Measurements from ENCODE around the gene C3. TPM values are rescaled to one million over a fixed set of nuclear protein-coding genes. Genes with fewer than 3 reads are reported as not detected.
"Not testable (repeated sequence)": the region's sequence is repeated elsewhere in the genome, so short reads cannot be mapped to it uniquely, and the experiment has no call there.

Gene C3
- total RNA-seq, 1 donor from 2014 or later, result 0.69 TPM

DNA sequence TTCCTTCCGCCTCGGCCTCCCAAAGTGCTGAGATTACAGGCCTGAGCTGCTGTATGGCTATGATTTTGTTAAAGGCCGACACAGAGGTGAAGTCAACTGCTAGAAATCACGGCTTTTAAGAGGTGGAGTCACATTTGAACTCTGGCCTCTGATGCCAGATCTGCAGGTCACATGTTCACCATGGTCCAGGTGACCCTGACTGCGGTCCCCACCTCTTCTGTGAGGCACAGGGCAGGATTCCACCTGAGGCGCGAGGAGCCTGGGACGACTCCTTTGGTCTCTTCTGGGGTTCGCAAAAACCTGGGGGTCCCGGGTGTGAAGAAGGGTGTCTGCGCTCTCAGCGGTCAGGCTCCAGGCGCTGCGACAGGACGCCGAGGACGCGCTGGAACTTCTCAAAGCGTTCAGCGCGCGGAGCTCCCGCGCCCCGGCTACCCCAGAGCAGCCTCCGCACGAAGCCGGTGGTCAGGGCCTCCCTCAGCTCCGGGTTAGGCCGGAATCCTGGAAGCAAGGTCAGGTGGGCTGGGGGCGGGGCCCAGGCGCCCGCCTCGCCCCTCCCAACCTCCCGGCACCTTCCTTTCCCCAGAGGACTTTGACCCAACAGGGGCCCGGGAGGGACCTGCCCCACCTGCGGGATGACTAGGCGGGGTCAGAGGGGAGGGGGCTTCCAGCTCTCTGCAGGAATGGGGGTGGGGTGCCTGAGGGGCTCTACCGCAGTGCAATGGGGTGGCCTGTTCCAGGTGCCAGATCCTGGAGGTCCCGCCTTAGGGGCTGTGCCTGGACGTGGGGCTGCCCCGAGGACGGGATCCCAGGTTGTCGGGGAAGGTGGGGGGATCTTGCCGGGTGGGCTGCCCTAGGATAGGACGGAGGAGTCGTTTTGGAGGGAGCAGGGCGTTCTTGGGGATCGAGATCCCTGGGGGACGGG lies 32.1 kb upstream of the C3 start:
- peak; percentile 32 for DNase-seq
- H3K36me3 Mint-ChIP-seq (ENCODE audit: unreplicated experiment), result no peaks in the 10 kb centered on the region
- peak overlapping the region; percentile 68 for H3K4me3 Mint-ChIP-seq (ENCODE audit: unreplicated experiment)
- TF ChIP-seq, protein P1, sequence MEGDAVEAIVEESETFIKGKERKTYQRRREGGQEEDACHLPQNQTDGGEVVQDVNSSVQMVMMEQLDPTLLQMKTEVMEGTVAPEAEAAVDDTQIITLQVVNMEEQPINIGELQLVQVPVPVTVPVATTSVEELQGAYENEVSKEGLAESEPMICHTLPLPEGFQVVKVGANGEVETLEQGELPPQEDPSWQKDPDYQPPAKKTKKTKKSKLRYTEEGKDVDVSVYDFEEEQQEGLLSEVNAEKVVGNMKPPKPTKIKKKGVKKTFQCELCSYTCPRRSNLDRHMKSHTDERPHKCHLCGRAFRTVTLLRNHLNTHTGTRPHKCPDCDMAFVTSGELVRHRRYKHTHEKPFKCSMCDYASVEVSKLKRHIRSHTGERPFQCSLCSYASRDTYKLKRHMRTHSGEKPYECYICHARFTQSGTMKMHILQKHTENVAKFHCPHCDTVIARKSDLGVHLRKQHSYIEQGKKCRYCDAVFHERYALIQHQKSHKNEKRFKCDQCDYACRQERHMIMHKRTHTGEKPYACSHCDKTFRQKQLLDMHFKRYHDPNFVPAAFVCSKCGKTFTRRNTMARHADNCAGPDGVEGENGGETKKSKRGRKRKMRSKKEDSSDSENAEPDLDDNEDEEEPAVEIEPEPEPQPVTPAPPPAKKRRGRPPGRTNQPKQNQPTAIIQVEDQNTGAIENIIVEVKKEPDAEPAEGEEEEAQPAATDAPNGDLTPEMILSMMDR (IDR thresholded peaks at IDR 0.05; ENCODE audit: partially characterized antibody, unreplicated experiment), result no peak
- peaks cover 5% of the 10 kb centered on the region for H3K9me3 Mint-ChIP-seq (ENCODE audit: unreplicated experiment)
- H3K4me1 Mint-ChIP-seq (ENCODE audit: low read depth, unreplicated experiment), result no peaks in the 10 kb centered on the region
- H3K27me3 Mint-ChIP-seq (ENCODE audit: unreplicated experiment), result peaks cover 4% of the 10 kb centered on the region
- H3K27ac Mint-ChIP-seq (ENCODE audit: unreplicated experiment), result no peak overlapping the region

DNA sequence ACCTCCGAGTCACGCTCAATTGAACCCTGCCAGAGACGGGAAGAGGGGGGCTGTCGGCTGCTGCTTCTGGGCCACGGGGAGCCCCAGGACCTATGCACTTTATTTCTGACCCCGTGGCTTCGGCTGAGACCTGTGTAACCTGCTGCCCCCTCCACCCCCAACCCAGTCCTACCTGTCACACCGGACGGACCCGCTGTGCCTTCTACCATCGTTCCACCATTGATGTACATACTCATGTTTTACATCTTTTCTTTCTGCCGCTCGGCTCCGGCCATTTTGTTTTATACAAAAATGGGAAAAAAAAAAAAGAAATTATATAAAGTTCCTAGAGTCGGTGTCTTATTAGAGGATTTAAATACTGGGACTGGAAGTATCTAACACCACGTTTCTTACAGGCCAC lies 30.7 kb upstream of the C3 start:
- Mint-ChIP-seq H3K4me3 (ENCODE audit: unreplicated experiment) (no peak overlapping the region), H3K27ac (ENCODE audit: unreplicated experiment) (no peak overlapping the region), H3K9me3 (ENCODE audit: unreplicated experiment) (peaks cover 5% of the 10 kb centered on the region), H3K36me3 (ENCODE audit: unreplicated experiment) (no peaks in the 10 kb centered on the region), H3K4me1 (ENCODE audit: low read depth, unreplicated experiment) (no peaks in the 10 kb centered on the region), H3K27me3 (ENCODE audit: unreplicated experiment) (peaks cover 4% of the 10 kb centered on the region)
- DNase-seq, result no peak
- TF ChIP-seq, protein P1 (IDR thresholded peaks at IDR 0.05; ENCODE audit: partially characterized antibody, unreplicated experiment), result no peak

DNA sequence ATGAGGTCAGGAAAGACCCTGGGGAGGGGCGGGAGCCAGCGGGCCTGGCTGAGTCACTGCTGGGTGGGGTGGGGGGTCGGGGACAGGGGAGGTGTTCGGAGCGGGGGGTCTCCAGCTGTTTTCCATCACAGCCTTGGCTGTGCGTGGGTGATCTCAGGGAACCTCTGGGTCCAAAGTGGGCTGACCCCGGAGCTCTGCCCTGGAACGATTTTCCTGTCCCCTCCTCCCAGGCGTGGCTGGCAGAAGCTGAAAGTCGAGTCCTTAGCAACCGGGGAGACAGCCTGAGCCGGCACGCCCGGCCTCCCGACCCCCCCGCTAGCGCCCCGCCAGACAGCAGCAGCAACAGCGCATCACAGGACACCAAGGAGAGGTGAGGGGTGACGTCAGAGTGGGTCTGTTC lies 29.6 kb upstream of the C3 start:
- no peak overlapping the region for H3K4me3 Mint-ChIP-seq (ENCODE audit: unreplicated experiment)

DNA sequence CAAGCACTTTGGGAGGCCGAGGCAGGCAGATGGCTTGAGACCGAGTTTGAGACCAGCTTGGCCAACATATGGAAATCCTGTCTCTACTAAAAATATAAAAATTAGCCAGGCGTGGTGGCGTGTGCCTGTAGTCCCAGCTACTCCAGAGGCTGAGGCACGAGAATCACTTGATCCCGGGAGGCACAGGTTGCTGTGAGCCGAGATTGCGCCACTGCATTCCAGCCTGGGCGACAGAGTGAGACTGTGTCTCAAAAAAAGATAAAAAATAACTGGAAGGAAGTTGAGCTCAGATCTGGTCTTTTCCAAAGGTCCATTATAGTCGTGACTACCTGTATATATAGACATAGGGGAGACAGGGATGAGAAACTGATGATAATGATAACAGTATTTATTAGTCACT lies 28.1 kb upstream of the C3 start:
- not testable (repeated sequence) for H3K4me3 Mint-ChIP-seq (ENCODE audit: unreplicated experiment); H3K9me3 Mint-ChIP-seq (ENCODE audit: unreplicated experiment); H3K27me3 Mint-ChIP-seq (ENCODE audit: unreplicated experiment); DNase-seq; H3K36me3 Mint-ChIP-seq (ENCODE audit: unreplicated experiment); H3K4me1 Mint-ChIP-seq (ENCODE audit: low read depth, unreplicated experiment); H3K27ac Mint-ChIP-seq (ENCODE audit: unreplicated experiment)

More for the DNA sequence above, 29.6 kb upstream of the C3 start:
- peaks cover 2% of the 10 kb centered on the region for H3K27me3 Mint-ChIP-seq (ENCODE audit: unreplicated experiment)
- peaks cover 6% of the 10 kb centered on the region for H3K9me3 Mint-ChIP-seq (ENCODE audit: unreplicated experiment)
- peaks cover 7% of the 10 kb centered on the region for H3K36me3 Mint-ChIP-seq (ENCODE audit: unreplicated experiment)
- DNase-seq, result no peak
- H3K4me1 Mint-ChIP-seq (ENCODE audit: low read depth, unreplicated experiment), result peaks cover 5% of the 10 kb centered on the region
- H3K27ac Mint-ChIP-seq (ENCODE audit: unreplicated experiment), result no peak overlapping the region
- TF ChIP-seq, protein P1 (IDR thresholded peaks at IDR 0.05; ENCODE audit: partially characterized antibody, unreplicated experiment), result no peak

DNA sequence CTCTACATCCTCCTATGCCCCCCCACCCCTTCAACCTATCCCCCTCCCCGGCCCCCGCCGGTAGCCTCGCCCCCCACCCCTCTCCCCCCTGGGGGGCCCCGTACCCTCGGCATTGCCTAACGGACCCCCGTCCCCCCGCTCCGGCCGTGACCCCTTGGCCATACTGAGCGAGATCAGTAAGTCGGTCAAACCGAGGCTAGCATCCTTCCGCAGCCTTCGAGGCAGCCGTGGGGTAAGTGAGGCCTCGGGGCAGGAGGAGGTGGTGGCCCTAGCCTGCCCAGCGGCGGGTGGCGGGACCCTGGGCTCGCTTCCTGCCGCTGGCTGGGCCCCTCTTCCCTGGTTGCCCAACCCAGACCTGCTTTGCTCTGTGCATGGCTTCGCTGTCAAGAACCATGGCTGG lies 25.5 kb upstream of the C3 start:
- Mint-ChIP-seq H3K36me3 (ENCODE audit: unreplicated experiment) (peaks cover 7% of the 10 kb centered on the region), H3K27me3 (ENCODE audit: unreplicated experiment) (peaks cover 2% of the 10 kb centered on the region), H3K4me1 (ENCODE audit: low read depth, unreplicated experiment) (peaks cover 5% of the 10 kb centered on the region), H3K27ac (ENCODE audit: unreplicated experiment) (no peak overlapping the region), H3K4me3 (ENCODE audit: unreplicated experiment) (peak overlapping the region; percentile 43), H3K9me3 (ENCODE audit: unreplicated experiment) (peaks cover 2% of the 10 kb centered on the region)
- DNase-seq, result no peak
- TF ChIP-seq, protein P1 (IDR thresholded peaks at IDR 0.05; ENCODE audit: partially characterized antibody, unreplicated experiment), result no peak

Data from glutamatergic neuron (in vitro differentiated cells).